ENCODE data around the gene TNP2.
A peak's percentile ranks its signal among the peaks of the same experiment; 100 is the strongest.

TNP2 gene

GRCh38 chr16:11276896-11277593 lies 7.9 kb upstream of the TNP2 start:
- no peak for DNase-seq

- no peak for DNase-seq
These were observed 7.2 kb upstream of the TNP2 start, which contains the start of gene PRM2 for GRCh38 chr16:11276143-11276895. TSS of gene PRM2 (minus strand) at chr16:11276480. CDS start at chr16:11276370, 110 bp downstream.

GRCh38 chr16:11274964-11275363 lies 5.8 kb upstream of the TNP2 start:
- DNase-seq: no peak

GRCh38 chr16:11273721-11274324 lies 4.7 kb upstream of the TNP2 start:
- DNase-seq: no peak

- DNase-seq: no peak
These were observed 4.0 kb upstream of the TNP2 start, which contains the start of gene PRM3 for GRCh38 chr16:11272921-11273720. TSS of gene PRM3 (minus strand) at chr16:11273629. CDS start at chr16:11273595, 34 bp downstream.

GRCh38 chr16:11272484-11272883 lies 3.4 kb upstream of the TNP2 start:
- DNase-seq: no peak

- no peak for DNase-seq
These were observed 2.5 kb upstream of the TNP2 start for GRCh38 chr16:11271610-11272009.

GRCh38 chr16:11270602-11271162 lies 1.6 kb upstream of the TNP2 start:
- no peak for DNase-seq

GRCh38 chr16:11265124-11265523 lies 4.0 kb downstream of the TNP2 start:
- DNase-seq: no peak

- peak in 1 of 3 donors; percentile 41 for DNase-seq
These were observed 4.8 kb downstream of the TNP2 start for GRCh38 chr16:11264155-11264832.

- no peak for DNase-seq
These were observed 5.4 kb downstream of the TNP2 start for GRCh38 chr16:11263737-11264136.

- no peak for DNase-seq
These were observed 6.2 kb downstream of the TNP2 start for GRCh38 chr16:11262915-11263314.

GRCh38 chr16:11260596-11260966 lies 8.5 kb downstream of the TNP2 start:
- DNase-seq: no peak

GRCh38 chr16:11259655-11260595 lies 9.2 kb downstream of the TNP2 start:
- no peak for DNase-seq

GRCh38 chr16:11258553-11259492 lies 10.3 kb downstream of the TNP2 start:
- DNase-seq: peak; percentile 36 to 84 (median 59)

GRCh38 chr16:11257131-11257938 lies 11.8 kb downstream of the TNP2 start:
- DNase-seq: peak; percentile 84 to 89 (median 88)

- peak; percentile 67 to 90 (median 69) for DNase-seq
These were observed 12.4 kb downstream of the TNP2 start for GRCh38 chr16:11256661-11257130.

Measured in suppressor macrophage treated with lipopolysaccharide for 1 hour (primary cell).